SKM-1 (cell line): ENCODE results near the gene NOL12.

Experiments
- DNase-seq: peaks from one replicate; lab custom pipeline; 2025; ENCODE audit not compliant: unreplicated experiment; lab: John Stamatoyannopoulos, UW

The NOL12 gene

GRCh38 chr22:37742376-37743171 lies 56.4 kb downstream of the NOL12 start:
- no peak for DNase-seq
